NCI-H226 (cell line): ENCODE data around the gene SUFU.
"Not testable (repeated sequence)": the region's sequence is repeated elsewhere in the genome, so short reads cannot be mapped to it uniquely, and the experiment has no call there.

Experiments
- DNase-seq: peaks from one replicate; pipeline ENCODE4 v3.0.0-alpha.2; 2015

SUFU gene

GRCh38 chr10:102503264-102504178 lies at the start of gene SUFU:
SUFU (plus strand) TSS chr10:102503972; CDS start chr10:102504153, 181 bp downstream.
- peak; percentile 89 for DNase-seq

GRCh38 chr10:102454662-102455487 lies 48.9 kb upstream of the SUFU start:
- not testable (repeated sequence) for DNase-seq

- peak; percentile 84 for DNase-seq
Measured at GRCh38 chr10:102455893-102456471, 47.8 kb upstream of the SUFU start.

- DNase-seq, result no peak
Measured at GRCh38 chr10:102457591-102458150, 46.1 kb upstream of the SUFU start.

- DNase-seq, result no peak
Measured at GRCh38 chr10:102458656-102459055, 45.1 kb upstream of the SUFU start.

- DNase-seq, result no peak
Measured at GRCh38 chr10:102460836-102461186, 43.0 kb upstream of the SUFU start.

GRCh38 chr10:102461187-102462054 lies 42.4 kb upstream of the SUFU start:
- DNase-seq, result peak; percentile 86

GRCh38 chr10:102462512-102463054 lies 41.2 kb upstream of the SUFU start:
- no peak for DNase-seq

- no peak for DNase-seq
Measured at GRCh38 chr10:102463983-102464382, 39.8 kb upstream of the SUFU start.

- DNase-seq, result no peak
Measured at GRCh38 chr10:102465466-102465865, 38.3 kb upstream of the SUFU start.

GRCh38 chr10:102467318-102467717 lies 36.5 kb upstream of the SUFU start:
- no peak for DNase-seq

- DNase-seq, result no peak
Measured at GRCh38 chr10:102467971-102468438, 35.8 kb upstream of the SUFU start.

- no peak for DNase-seq
Measured at GRCh38 chr10:102468683-102469082, 35.1 kb upstream of the SUFU start.

- no peak for DNase-seq
Measured at GRCh38 chr10:102470579-102471546, 32.9 kb upstream of the SUFU start.

GRCh38 chr10:102473445-102474331 lies 30.1 kb upstream of the SUFU start:
- DNase-seq, result no peak

GRCh38 chr10:102475451-102476040 lies 28.2 kb upstream of the SUFU start:
- DNase-seq, result no peak

- no peak for DNase-seq
Measured at GRCh38 chr10:102476466-102477141, 27.2 kb upstream of the SUFU start.

- no peak for DNase-seq
Measured at GRCh38 chr10:102479651-102480050, 24.1 kb upstream of the SUFU start.
